ENCODE data around the gene MYLK.

Gene MYLK

DNA sequence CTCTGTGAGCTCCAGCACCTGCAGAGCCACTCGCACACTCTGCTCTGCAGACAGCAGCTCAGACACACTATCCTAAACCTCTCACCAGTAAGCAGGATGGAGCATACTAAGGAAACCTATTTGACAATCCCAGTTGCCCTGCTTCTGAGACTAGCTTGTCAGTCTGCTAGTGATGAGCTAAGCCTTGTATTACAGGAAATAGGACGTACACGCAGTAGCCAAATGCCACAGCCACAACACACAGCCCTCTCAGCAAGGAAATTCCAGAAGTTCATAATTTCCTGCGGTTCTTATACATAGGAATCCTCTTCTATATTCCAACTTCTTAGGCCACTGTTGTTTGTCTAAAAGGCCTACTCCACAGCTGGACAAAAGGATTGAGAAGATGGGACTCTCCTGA, 74.5 kb downstream of the MYLK start:
- TF ChIP-seq, protein P1, sequence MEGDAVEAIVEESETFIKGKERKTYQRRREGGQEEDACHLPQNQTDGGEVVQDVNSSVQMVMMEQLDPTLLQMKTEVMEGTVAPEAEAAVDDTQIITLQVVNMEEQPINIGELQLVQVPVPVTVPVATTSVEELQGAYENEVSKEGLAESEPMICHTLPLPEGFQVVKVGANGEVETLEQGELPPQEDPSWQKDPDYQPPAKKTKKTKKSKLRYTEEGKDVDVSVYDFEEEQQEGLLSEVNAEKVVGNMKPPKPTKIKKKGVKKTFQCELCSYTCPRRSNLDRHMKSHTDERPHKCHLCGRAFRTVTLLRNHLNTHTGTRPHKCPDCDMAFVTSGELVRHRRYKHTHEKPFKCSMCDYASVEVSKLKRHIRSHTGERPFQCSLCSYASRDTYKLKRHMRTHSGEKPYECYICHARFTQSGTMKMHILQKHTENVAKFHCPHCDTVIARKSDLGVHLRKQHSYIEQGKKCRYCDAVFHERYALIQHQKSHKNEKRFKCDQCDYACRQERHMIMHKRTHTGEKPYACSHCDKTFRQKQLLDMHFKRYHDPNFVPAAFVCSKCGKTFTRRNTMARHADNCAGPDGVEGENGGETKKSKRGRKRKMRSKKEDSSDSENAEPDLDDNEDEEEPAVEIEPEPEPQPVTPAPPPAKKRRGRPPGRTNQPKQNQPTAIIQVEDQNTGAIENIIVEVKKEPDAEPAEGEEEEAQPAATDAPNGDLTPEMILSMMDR (IDR thresholded peaks at IDR 0.05; ENCODE audit: extremely low read depth, insufficient read depth, missing control alignments): no peak
- no peak for DNase-seq (ENCODE audit: low spot score)
- in situ Hi-C loops (cut with MboI; ENCODE audit: low pct_unique_long_range_greater_than_20kb, low sequenced_read_pairs, unreplicated experiment): no loop called here

DNA sequence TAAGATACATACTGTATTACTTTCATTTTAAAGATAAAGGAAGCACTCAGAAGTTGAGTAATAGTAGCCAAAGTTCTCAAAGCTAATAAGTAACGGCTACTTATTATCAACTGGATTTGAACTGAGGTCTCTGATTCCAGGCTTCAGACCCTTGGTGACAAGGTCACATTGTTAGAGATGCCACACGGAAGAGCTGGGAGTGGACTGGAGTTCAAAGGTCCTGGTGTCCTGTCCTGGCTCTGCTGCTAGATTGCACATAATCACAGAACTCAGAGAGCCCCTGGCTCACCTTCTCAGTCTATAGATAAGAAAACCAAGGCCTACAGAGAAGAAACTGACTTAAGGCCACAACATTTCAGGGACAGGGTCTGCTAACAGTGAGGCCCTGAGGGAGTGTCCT, 75.3 kb downstream of the MYLK start:
- no peak for DNase-seq (ENCODE audit: low spot score)
- in situ Hi-C loops (cut with MboI; ENCODE audit: low pct_unique_long_range_greater_than_20kb, low sequenced_read_pairs, unreplicated experiment): no loop called here

DNA sequence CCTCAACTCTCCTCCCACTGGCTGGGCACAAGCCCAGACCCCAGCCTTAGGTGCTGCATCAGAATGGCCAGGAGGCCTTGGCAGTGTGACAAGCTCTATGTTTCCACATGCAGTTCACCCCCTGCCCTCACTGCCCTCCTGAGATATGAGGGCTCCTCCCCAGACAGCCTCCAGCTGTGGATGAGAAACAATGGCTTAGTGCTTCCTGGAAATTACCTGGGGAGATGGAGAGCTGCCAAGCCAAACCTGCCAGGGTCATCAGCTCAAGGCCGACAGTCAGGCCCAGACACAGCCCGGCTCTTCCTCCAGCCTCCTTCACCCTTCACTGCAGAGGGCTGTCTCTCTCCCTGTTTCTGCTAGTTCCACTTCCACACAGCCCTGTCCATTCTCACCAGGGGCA, 76.3 kb downstream of the MYLK start:
- DNase-seq (ENCODE audit: low spot score): no peak
- TF ChIP-seq, protein P1 (IDR thresholded peaks at IDR 0.05; ENCODE audit: extremely low read depth, insufficient read depth, missing control alignments): no peak
- in situ Hi-C loops (cut with MboI; ENCODE audit: low pct_unique_long_range_greater_than_20kb, low sequenced_read_pairs, unreplicated experiment): no loop called here

More for the DNA sequence above, 75.3 kb downstream of the MYLK start:
- TF ChIP-seq, protein P1 (IDR thresholded peaks at IDR 0.05; ENCODE audit: extremely low read depth, insufficient read depth, missing control alignments): no peak

DNA sequence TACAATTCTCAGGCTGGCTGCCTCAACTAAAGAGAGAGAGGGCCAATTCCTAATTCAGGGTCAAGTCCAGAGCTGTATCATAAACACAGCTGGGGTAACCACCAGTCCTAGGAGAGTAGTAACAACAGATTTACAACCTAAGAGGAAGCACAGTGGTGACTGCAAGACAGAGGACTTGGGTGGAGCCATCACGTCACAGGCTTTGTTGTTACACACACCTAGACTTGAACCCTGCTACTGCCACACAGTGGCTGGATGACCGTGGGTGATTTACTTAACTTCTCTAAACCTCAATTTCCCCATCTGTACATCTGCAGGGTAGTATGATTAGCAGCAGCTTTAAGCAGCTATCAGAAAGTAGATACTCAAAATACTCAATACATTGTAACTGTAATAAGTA, 78.6 kb downstream of the MYLK start:
- DNase-seq (ENCODE audit: low spot score): no peak
- in situ Hi-C loops (cut with MboI; ENCODE audit: low pct_unique_long_range_greater_than_20kb, low sequenced_read_pairs, unreplicated experiment): no loop called here
- TF ChIP-seq, protein P1 (IDR thresholded peaks at IDR 0.05; ENCODE audit: extremely low read depth, insufficient read depth, missing control alignments): no peak

DNA sequence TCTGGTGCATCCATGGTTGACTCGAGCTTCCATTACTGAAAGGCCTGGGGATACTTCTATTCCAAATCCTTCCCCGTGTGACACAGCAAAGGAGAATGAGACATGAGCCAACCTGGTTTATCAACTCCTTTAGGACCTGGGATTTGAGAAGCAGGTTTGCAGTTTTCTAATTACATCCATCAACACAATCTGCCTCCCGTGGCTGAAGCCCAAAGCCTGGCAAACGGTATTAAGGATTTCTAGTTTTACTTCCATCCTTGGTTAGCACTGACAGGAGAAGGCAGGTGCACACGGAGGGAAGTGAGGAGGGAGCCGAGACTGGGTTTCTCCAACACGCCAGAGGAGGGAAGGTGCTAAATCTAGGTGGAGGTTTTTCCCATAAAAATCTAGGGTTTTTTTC, 79.0 kb downstream of the MYLK start:
- no peak for DNase-seq (ENCODE audit: low spot score)
- TF ChIP-seq, protein P1 (IDR thresholded peaks at IDR 0.05; ENCODE audit: extremely low read depth, insufficient read depth, missing control alignments): no peak
- in situ Hi-C loops (cut with MboI; ENCODE audit: low pct_unique_long_range_greater_than_20kb, low sequenced_read_pairs, unreplicated experiment): no loop called here

DNA sequence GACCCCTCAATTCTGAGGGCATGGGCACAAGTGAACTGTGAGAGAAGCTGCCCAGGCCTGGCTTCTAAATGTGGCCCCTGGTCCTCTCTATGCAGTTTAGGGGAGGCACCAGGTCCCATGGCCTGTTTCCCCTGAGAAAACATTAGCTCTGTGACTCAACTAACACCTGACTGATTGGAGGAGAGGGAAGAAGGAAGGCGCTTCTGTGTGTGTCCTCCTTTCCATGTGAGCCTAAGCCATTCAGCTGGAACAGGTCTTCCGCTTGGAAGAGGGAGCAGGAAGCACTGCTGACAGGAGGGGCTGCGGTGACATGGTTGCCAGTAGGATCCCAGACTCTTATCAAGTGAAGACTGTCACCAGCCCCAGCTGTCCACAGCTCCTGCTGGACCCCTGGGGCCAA, 79.5 kb downstream of the MYLK start:
- in situ Hi-C loops (cut with MboI; ENCODE audit: low pct_unique_long_range_greater_than_20kb, low sequenced_read_pairs, unreplicated experiment): no loop called here
- TF ChIP-seq, protein P1 (IDR thresholded peaks at IDR 0.05; ENCODE audit: extremely low read depth, insufficient read depth, missing control alignments): no peak
- DNase-seq (ENCODE audit: low spot score): no peak

DNA sequence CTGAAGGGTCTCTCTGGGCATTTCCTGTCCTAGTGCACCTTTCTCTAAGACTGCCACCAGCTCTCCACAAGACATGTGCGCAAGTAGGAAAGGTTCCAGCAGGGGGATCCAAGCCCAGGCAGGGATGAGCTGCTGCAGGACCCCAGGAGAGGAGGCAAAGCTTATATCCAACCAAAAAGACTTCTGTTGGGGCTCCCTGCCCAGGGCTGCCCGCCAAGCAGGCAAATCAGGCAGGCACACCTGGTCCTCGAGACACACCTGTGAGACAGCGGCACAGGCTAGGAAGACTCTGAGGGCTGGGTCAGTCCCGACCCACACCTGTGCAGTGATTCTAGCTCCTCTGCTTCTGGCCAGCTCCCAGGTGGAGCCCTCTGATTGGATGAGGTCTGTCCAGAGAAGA, 80.6 kb downstream of the MYLK start:
- no peak for DNase-seq (ENCODE audit: low spot score)
- in situ Hi-C loops (cut with MboI; ENCODE audit: low pct_unique_long_range_greater_than_20kb, low sequenced_read_pairs, unreplicated experiment): no loop called here

More for the DNA sequence above, 80.6 kb downstream of the MYLK start:
- TF ChIP-seq, protein P1 (IDR thresholded peaks at IDR 0.05; ENCODE audit: extremely low read depth, insufficient read depth, missing control alignments): no peak

Data from GM13977 (cell line).